ENCODE results near the gene CGNL1. TPM values are rescaled to one million over a fixed set of nuclear protein-coding genes. Genes with fewer than 3 reads are reported as not detected.

The CGNL1 gene
- total RNA-seq, 1 donor from 2014 or later = 2.8 TPM

GRCh38 chr15:57495041-57495440 is 118.7 kb downstream of the CGNL1 start:
- Histone ChIP-seq H3K27me3 (ENCODE audit: control insufficient read depth, insufficient read depth, low read length) (no peaks in the 10 kb centered on the region), H3K4me3 (ENCODE audit: low read depth, low read length) (no peak overlapping the region), H3K36me3 (ENCODE audit: control insufficient read depth, insufficient read depth, low read length) (no peaks in the 10 kb centered on the region)
- DNase-seq (ENCODE audit: low read depth) = no peak
- TF ChIP-seq CTCF (IDR thresholded peaks at IDR 0.05; ENCODE audit: insufficient read depth, low read length, poor library complexity, severe bottlenecking) = no peak

- no peak for TF ChIP-seq CTCF (IDR thresholded peaks at IDR 0.05; ENCODE audit: insufficient read depth, low read length, poor library complexity, severe bottlenecking)
- Histone ChIP-seq H3K4me3 (ENCODE audit: low read depth, low read length) (no peak overlapping the region), H3K36me3 (ENCODE audit: control insufficient read depth, insufficient read depth, low read length) (no peaks in the 10 kb centered on the region), H3K27me3 (ENCODE audit: control insufficient read depth, insufficient read depth, low read length) (no peaks in the 10 kb centered on the region)
- no peak for DNase-seq (ENCODE audit: low read depth)
These were observed 119.4 kb downstream of the CGNL1 start for GRCh38 chr15:57495554-57496165.

- no peak for TF ChIP-seq CTCF (IDR thresholded peaks at IDR 0.05; ENCODE audit: insufficient read depth, low read length, poor library complexity, severe bottlenecking)
- H3K4me3 ChIP-seq (ENCODE audit: low read depth, low read length) = no peak overlapping the region
- no peaks in the 10 kb centered on the region for H3K27me3 ChIP-seq (ENCODE audit: control insufficient read depth, insufficient read depth, low read length)
- H3K36me3 ChIP-seq (ENCODE audit: control insufficient read depth, insufficient read depth, low read length) = no peaks in the 10 kb centered on the region
- no peak for DNase-seq (ENCODE audit: low read depth)
These were observed 120.3 kb downstream of the CGNL1 start for GRCh38 chr15:57496594-57496945.

GRCh38 chr15:57496946-57497869 is 120.9 kb downstream of the CGNL1 start:
- DNase-seq (ENCODE audit: low read depth) = no peak
- H3K27me3 ChIP-seq (ENCODE audit: control insufficient read depth, insufficient read depth, low read length) = no peaks in the 10 kb centered on the region
- H3K4me3 ChIP-seq (ENCODE audit: low read depth, low read length) = no peak overlapping the region
- H3K36me3 ChIP-seq (ENCODE audit: control insufficient read depth, insufficient read depth, low read length) = no peaks in the 10 kb centered on the region
- no peak for TF ChIP-seq CTCF (IDR thresholded peaks at IDR 0.05; ENCODE audit: insufficient read depth, low read length, poor library complexity, severe bottlenecking)

GRCh38 chr15:57500256-57500655 is 124.0 kb downstream of the CGNL1 start:
- TF ChIP-seq CTCF (IDR thresholded peaks at IDR 0.05; ENCODE audit: insufficient read depth, low read length, poor library complexity, severe bottlenecking) = no peak
- no peak overlapping the region for H3K4me3 ChIP-seq (ENCODE audit: low read depth, low read length)
- no peaks in the 10 kb centered on the region for H3K36me3 ChIP-seq (ENCODE audit: control insufficient read depth, insufficient read depth, low read length)
- H3K27me3 ChIP-seq (ENCODE audit: control insufficient read depth, insufficient read depth, low read length) = no peaks in the 10 kb centered on the region
- DNase-seq (ENCODE audit: low read depth) = no peak

Data from kidney epithelial cell (primary cell).